GM18517 (cell line): ENCODE data around the gene IGFL3.

Experiments
- ATAC-seq: cut with Tn5 transposase; IDR thresholded peaks from one replicate; pipeline ENCODE4 v1.9.1; 2021; ENCODE audit warnings: mild to moderate bottlenecking, moderate library complexity; ENCODE audit not compliant: unreplicated experiment

The IGFL3 gene

GRCh38 chr19:46077815-46078167 is 46.7 kb downstream of the IGFL3 start:
- ATAC-seq, result no peak

GRCh38 chr19:46076951-46077814 is 47.3 kb downstream of the IGFL3 start:
- ATAC-seq, result no peak

DNA sequence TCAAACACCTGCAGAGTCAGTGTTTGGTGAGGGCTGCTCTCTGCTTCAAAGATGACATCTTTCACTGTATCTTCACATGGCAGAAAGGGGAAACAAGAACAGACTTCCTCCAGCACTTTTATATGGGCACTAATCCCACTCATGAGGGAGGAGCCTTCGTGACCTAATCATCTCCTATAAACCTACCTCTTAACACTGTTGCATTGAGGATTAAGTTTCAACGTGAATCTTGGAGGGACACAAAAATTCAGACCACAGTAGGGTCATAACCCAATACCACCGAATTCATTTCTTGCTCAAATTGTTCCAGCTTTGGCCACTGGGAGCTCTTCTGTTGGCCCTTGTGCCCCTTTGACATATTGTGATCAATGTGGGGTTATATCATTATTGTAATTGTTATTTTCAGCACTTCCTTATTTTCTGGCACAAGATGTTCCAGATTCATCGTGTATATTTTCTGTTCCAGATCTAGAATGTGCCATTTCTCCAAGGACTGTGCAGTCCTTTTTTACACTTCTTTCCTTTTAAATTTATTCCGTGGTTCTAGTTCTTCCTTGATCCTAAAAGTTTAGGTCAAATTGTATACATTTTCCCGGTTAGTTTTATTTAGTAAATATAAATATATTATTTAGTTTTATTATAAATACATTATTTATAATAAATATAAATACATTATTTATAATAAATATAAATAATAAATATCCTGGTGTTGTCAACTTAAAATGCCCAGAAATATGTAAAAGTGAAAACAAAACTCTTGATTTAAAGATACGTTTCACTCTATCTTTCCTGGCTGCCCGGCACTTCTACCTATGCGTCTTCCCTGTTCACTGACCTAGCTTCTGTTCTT is 48.2 kb downstream of the IGFL3 start:
- no peak for ATAC-seq

GRCh38 chr19:46073268-46073922 is 51.1 kb downstream of the IGFL3 start:
- no peak for ATAC-seq
